HG03039 (cell line): Measurements from ENCODE around the gene HSDL1.

Experiments used
- ATAC-seq: cut with Tn5 transposase; IDR thresholded peaks from one replicate; pipeline ENCODE4 v1.9.1; 2021; ENCODE audit warnings: mild to moderate bottlenecking, moderate library complexity; ENCODE audit not compliant: unreplicated experiment

The HSDL1 gene

GRCh38 chr16:84084570-84085270, 60.3 kb downstream of the HSDL1 start:
- no peak for ATAC-seq

GRCh38 chr16:84082835-84083569, 62.0 kb downstream of the HSDL1 start:
- ATAC-seq: no peak

- no peak for ATAC-seq
These were observed 62.9 kb downstream of the HSDL1 start for GRCh38 chr16:84082110-84082509.

- ATAC-seq: no peak
These were observed 63.5 kb downstream of the HSDL1 start for GRCh38 chr16:84081446-84081989.

- no peak for ATAC-seq
These were observed 64.2 kb downstream of the HSDL1 start for GRCh38 chr16:84080813-84081212.

- ATAC-seq: no peak
These were observed 64.6 kb downstream of the HSDL1 start for GRCh38 chr16:84080378-84080777.

GRCh38 chr16:84079664-84080063, 65.3 kb downstream of the HSDL1 start:
- no peak for ATAC-seq

GRCh38 chr16:84075376-84075775, 69.6 kb downstream of the HSDL1 start:
- no peak for ATAC-seq

- no peak for ATAC-seq
These were observed 70.3 kb downstream of the HSDL1 start for GRCh38 chr16:84074721-84075120.
